Measurements from ENCODE around the gene MNDA.

- no peak for TF ChIP-seq CTCF (IDR thresholded peaks at IDR 0.05)
- TF ChIP-seq ZFX (IDR thresholded peaks at IDR 0.05; ENCODE audit: borderline replicate concordance), result no peak
These were observed 975 bp upstream of the MNDA start for GRCh38 chr1:158830074-158830677.

Data from 22Rv1 (cell line).